HG02763 (cell line): ENCODE results near the gene NLRP6.
"Not testable (repeated sequence)": the region's sequence is repeated elsewhere in the genome, so short reads cannot be mapped to it uniquely, and the experiment has no call there.

Experiments used
- ATAC-seq: cut with Tn5 transposase; IDR thresholded peaks from one replicate; pipeline ENCODE4 v1.9.1; 2021; ENCODE audit warnings: mild to moderate bottlenecking, moderate library complexity; ENCODE audit not compliant: unreplicated experiment

Gene NLRP6

DNA sequence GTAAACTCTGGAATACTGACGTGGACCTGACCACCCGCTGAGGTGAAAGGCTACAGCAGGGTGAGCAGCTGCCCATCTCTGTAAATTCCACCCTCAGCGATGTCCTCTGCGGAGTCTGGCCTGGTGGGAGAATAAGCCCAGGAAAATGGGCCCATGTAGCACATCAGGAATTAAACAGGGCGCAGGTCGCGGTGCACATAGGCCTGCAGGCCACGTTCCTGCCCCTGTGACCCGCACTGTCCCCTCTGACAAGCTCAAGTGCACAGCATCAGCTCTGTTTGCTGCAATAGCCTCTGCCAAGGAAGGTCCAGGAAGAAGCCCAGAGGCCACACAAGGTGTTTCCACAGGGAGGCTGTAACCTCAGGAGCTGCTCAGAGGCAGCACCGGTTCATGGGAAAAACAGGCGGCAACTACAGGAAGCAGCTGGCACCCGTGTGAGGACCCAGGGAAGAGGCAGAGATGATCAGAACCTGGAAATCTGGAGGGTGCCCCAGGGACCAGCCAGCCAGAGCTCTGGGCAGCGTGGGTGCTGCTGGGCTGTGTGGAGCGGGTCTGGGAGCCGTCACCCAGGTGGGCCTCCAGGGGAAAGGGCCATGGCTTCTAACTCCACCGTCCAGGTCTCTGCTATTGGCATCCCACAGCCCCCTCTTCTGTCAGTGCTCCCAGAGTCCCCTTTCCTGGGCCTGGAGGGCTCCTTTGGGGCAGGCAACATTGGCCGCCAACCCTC, 28.6 kb downstream of the NLRP6 start:
- ATAC-seq, result no peak

DNA sequence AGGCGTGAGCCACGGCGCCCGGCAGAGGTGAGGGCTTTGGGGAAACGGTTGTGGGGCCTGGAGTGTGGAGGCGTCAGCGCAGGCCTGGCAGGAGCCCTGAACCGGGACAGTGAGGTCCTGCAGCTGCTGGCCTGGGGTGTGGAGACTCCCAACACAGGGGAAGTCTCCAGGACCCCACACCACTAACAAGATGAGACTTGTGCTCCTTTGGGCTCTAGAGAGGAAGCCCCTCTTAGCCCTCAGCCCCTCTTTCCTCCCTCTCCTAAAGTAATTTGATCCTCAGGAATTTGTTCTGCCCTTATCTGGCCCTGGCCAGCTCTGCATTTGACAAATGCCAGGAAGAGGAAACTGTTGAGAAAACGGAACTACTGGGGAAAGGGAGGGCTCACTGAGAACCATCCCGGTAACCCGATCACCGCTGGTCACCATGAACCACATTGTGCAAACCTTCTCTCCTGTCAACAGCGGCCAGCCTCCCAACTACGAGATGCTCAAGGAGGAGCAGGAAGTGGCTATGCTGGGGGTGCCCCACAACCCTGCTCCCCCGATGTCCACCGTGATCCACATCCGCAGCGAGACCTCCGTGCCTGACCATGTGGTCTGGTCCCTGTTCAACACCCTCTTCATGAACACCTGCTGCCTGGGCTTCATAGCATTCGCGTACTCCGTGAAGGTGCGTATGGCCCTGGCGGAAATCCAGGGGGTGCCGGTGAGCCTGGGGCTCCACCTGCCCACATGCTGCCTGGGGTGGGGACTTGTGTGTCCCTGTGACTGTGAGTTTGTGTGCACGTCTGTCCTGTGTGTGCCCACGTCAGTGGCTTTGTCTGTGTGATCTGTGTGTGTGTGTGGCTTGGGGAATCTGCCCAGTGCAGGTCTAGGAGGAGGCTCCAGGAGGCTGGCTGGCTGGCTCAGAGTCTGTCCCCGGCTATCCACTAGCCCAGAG, 29.8 kb downstream of the NLRP6 start, which contains the start of gene IFITM2:
TSS of gene IFITM2 (plus strand) at position 51 of the 943 bp plus-strand sequence. CDS start at position 428, 377 bp downstream.
- ATAC-seq, result not testable (repeated sequence)

DNA sequence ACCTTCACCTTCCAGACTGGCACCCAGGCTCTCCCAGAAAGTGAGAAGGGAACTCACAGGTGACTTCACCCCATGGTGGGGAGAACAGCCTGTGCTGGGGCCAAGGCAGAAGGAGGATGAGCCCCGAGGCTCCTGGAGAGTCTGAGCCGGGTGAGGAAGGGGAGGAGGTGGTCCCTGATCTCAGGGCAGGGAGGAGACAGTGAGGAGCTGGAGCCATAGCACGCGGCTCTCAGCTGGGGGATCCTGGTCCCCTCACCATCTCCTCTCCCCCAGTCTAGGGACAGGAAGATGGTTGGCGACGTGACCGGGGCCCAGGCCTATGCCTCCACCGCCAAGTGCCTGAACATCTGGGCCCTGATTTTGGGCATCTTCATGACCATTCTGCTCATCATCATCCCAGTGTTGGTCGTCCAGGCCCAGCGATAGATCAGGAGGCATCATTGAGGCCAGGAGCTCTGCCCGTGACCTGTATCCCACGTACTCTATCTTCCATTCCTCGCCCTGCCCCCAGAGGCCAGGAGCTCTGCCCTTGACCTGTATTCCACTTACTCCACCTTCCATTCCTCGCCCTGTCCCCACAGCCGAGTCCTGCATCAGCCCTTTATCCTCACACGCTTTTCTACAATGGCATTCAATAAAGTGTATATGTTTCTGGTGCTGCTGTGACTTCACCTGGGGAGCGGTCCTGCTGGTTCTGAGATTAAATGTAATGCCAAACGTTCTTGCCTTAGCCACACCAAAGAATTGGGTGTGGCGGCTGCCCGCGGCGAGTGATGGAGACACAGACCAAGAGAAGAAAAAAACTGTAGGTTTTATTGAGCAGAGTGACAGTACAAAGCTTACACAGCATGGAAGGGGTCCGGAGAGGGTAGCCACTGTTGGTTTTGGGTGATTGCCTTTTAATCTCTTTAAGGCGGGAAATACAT, 30.8 kb downstream of the NLRP6 start:
- ATAC-seq, result not testable (repeated sequence)

DNA sequence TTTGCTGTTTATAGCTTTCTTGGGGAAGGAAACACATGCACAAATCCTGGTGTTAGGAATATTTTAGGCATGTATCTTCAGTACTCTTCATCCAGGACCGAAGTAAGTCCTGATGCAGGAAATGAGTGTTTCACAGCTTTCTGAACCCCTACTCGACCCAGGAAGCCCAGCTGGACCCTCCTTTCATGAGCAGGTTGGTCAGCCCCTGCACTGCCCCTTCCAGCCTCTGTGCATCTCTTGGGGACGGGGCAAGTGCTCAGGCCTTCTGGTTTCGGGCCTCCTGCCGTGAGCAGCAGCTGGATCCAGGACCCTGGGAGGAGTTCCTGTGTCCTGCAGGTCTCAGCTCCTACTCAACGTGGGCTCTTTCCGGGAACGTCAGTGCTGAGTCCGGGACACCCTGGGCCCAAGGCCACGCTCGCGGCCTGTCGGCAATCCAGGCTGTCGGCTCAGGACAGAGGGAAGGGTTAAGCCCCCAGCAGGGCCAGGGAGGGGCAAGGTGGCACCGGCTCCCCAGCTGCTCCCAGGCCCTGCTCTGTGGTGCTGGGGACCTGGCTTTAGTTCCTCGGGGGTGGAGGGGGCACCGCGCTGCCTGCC, 31.9 kb downstream of the NLRP6 start:
- not testable (repeated sequence) for ATAC-seq

DNA sequence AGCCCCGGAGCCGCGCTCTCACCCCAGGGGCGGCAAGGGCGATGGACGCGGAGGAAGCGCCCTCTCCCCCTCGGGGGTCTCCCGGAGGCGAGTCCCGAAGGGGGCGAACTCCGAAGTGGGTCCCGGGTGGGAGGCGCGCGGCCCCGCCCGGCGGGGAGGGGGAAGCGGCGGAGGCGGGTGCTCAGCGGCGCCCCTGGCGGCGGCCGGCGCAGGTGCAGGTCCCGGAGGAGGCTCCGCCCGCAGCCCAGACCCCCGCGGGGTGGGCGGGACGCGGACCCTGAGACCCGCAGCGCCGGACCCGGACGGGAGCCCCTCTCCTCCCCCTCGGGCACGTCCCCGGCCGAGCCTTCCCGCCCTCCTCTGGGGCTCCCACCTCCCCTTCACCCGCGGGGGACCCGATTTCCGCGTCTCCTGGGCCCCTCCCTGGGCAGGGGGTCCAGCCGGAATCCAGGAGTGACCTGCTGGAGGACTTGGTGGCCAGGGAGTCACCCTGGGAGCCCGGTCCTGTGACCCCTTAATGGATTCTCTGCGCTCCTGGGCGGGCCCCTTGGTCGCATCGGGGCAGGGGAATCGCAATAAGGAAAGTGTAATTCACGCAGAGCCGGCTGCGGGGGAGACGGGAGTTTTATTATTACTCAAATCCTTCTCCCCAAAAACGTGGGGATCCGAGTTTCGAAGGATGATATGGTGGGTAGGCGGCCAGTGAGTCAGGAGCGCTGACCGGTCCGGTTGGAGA, 33.0 kb downstream of the NLRP6 start:
- peak; percentile 28 for ATAC-seq

DNA sequence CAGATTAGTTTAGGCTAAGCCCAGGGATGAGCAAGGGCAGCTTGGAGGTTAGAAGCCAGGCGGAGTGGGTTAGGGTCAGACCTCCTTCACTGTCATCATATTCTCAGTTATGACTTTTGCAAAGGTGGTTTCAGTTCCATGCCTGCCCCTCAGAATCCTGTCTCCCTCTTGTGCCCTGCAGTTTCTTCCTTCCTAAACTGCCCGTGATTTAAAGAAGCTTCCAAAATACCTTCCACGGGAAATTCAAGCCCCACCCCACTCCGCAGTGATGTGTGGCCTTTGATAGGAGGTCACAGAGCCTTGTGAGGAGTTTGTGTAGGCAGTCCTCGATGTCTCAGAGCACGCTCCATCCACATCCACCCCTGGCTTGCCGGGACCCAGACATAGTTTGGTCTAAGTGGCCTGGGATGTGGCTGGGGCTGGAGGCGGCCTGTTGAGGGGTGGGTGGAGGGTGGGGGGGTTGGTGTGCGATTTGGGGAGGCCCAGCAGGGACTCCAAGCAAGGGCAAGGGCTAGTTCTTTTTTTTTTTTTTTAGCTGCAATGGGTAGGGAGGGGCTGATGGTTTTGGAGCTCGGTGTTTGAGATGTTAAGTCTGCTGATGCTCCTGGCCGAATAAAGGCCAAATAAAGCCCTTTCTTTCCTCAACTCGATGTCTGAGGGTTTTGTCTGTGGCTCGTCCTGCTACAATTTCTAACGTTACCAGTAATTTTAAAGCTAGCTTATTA, 34.0 kb downstream of the NLRP6 start:
- ATAC-seq, result no peak

DNA sequence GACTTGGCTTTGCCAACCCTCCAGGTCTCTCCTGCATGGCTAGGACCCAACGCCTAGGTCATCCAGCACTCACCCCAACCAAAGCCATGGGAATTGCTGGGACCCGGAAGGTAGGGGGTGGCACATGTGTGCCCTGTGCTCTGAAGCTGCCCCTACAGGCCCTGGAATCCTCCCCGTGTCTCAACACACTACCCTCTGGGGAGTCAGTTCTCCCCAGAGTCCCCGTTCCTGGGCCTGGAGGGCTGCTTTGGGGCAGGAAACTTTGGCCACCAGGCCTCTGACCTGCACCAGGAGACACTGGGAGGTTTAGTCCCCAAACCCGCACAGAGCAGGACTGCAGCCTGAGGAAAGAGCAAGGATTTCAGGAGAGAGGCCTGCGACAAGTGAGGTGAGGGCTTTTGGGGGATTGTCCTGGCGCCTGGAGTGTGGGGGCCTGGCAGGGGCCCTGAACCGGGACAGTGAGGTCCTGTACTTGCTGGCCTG, 35.1 kb downstream of the NLRP6 start:
- peak; percentile 2 for ATAC-seq

DNA sequence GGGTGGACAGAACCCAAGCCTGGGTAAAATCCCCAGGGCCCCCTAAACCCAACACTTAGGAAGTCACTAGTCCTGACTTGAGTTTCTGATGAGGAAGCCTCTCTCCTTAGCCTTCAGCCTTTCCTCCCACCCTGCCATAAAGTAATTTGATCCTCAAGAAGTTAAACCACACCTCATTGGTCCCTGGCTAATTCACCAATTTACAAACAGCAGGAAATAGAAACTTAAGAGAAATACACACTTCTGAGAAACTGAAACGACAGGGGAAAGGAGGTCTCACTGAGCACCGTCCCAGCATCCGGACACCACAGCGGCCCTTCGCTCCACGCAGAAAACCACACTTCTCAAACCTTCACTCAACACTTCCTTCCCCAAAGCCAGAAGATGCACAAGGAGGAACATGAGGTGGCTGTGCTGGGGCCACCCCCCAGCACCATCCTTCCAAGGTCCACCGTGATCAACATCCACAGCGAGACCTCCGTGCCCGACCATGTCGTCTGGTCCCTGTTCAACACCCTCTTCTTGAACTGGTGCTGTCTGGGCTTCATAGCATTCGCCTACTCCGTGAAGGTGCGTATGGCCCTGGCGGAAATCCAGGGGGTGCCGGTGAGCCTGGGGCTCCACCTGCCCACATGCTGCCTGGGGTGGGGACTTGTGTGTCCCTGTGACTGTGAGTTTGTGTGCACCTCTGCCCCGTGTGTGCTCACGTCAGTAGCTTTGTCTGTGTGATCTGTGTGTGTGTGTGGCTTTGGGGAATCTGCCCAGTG, 35.8 kb downstream of the NLRP6 start, which contains the start of gene IFITM1:
TSS of gene IFITM1 (plus strand) at position 254 of the 767 bp plus-strand sequence. CDS start at position 385, 131 bp downstream.
- ATAC-seq, result peak; percentile 26

DNA sequence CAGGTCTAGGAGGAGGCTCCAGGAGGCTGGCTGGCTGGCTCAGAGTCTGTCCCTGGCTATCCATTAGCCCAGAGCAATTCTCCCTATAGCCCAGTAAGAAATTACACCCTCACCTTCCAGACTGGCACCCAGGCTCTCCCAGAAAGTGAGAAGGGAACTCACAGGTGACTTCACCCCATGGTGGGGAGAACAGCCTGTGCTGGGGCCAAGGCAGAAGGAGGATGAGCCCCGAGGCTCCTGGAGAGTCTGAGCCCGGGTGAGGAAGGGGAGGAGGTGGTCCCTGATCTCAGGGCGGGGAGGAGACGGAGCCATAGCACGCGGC, 36.3 kb downstream of the NLRP6 start:
- not testable (repeated sequence) for ATAC-seq

DNA sequence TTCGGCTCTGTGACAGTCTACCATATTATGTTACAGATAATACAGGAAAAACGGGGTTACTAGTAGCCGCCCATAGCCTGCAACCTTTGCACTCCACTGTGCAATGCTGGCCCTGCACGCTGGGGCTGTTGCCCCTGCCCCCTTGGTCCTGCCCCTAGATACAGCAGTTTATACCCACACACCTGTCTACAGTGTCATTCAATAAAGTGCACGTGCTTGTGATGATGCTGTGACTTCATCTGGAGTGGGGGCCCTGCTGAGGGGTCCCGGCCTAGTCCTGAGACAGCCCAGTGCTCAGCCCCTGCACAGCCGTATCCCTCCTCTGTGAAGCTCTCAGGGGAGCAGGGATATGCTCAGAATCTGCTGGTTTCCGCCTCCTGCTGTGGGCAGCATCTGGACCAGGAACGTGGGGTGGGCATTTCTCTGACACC, 36.9 kb downstream of the NLRP6 start:
- no peak for ATAC-seq

DNA sequence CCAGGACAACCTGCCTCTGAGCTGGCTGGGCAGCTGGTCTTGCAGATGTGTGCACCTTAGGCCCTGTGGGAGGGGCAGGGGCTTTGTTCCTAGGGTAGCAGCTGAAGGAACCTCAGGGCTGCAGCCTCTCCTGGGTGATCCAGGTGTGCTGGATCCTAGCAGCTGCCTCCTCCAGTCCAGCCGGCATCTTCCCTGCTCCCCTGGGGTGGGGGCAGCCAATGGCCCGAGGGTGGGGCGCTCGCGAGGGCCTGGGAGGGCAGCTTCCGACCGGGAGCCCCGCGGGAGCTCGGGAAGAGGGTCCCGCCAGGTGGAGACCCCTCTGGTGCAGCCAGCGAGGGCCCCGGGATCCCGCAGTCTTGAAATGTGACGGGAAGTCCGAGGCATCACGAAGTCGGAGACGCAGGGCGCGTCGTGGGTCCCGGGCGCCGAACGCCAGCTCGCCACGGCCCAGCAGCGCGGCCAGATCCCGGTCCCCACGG, 37.3 kb downstream of the NLRP6 start:
- no peak for ATAC-seq

DNA sequence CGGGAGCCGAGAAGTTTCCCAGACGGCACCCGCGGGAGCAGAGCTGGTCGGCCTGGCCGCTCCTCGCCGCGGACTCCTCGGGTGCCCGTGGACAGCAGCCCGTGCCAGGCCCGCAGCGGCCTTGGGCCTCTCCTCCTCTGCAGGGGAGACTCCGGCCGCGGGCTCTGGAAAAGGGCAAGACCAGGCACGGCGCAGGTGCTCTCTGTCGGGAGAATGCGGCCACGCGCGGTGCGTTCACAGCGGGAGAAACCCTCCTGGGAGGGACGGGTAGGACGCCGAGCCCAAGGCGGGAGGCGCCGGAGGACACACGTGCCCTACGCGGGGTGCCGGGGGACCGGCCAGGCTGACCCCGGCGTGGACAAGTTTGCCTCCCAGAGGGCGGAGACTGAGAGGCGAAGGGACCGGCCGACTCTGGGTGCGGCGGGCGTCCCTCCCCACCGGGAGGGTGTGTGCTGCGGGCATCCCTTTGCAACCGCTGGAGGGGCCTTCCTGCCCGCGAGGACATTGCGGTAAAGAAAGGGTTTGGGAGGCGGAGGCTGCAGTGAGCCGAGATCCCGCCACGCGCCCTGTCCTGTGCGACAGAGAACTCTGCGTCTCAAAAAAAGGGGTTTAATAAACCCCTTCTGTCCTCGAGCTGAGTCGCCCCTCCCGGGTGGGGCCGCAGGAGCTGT, 38.0 kb downstream of the NLRP6 start:
- ATAC-seq, result no peak

DNA sequence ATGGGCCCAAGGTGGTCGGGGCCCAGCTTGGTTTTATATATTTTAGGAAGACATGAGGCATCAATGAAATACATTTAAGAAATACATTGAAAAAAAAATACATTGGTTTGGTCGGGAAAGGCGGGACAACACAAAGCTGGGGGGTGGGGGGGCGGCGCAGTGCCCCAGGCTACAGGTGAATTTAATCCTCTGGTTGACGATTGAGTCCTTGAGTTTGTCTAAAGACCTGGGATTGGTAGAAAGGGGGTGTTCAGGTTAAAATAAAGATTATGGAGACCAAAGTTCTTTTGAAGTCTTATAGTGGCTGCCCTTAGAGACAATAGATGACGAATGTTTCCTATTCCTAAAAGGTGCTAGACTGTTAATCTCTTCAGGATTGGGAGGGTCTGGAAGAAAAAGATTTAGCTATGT, 38.7 kb downstream of the NLRP6 start:
- ATAC-seq, result no peak

DNA sequence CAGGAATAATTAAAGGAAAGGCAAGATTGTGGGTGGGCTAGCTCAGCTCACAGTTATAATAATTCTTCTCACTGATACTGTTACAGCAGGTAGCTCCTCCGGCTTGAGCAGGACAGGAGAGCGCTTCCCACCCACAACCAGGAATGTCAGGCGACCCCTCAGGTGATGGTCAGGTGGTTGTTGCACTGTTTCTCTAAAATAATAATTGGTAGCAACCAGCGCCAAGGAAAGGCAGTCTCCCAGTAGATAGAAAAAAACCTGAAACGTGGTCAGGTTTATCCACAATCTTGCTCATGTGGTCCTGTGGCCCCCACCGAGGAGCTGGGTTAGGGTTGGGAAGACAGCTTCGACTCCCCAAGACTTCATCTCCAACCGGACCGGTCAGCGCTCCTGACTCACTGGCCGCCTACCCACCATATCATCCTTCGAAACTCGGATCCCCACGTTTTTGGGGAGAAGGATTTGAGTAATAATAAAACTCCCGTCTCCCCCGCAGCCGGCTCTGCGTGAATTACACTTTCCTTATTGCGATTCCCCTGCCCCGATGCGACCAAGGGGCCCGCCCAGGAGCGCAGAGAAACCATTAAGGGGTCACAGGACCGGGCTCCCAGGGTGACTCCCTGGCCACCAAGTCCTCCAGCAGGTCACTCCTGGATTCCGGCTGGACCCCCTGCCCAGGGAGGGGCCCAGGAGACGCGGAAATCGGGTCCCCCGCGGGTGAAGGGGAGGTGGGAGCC, 39.6 kb downstream of the NLRP6 start:
- not testable (repeated sequence) for ATAC-seq

DNA sequence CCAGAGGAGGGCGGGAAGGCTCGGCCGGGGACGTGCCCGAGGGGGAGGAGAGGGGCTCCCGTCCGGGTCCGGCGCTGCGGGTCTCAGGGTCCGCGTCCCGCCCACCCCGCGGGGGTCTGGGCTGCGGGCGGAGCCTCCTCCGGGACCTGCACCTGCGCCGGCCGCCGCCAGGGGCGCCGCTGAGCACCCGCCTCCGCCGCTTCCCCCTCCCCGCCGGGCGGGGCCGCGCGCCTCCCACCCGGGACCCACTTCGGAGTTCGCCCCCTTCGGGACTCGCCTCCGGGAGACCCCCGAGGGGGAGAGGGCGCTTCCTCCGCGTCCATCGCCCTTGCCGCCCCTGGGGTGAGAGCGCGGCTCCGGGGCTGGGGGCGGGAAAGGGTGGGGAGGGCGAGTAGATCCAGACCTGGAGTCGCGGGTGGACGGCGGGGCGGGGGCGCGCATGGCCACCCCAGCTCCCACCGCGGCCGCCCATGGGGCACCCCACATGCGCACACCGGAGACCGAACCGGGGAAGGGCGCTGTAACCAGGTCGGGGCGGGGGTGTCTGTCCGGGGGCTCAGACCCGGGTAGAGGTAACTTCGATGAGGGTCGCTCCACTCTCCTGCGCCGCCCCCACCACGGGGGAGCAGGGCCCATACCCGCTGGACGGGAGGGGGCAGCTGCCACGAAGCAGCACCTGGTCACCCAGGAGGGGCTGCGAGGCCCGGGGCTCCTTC, 40.4 kb downstream of the NLRP6 start:
- ATAC-seq, result peak; percentile 56
